HepG2 (cell line): ENCODE measurements around the gene FAM234B. TPM values are rescaled to one million over a fixed set of nuclear protein-coding genes. Genes with fewer than 3 reads are reported as not detected.

Source experiments
- CBFB ChIP-seq: sonication (generic); formaldehyde crosslinking; IDR thresholded peaks from 2 replicates; pipeline ENCODE4 v1.4.0; 2020; ENCODE audit warnings: missing genetic modification reagents
- FOSL1 ChIP-seq: sonication (generic); formaldehyde crosslinking; IDR thresholded peaks from 2 replicates; pipeline ENCODE4 v1.9.0; 2021; ENCODE audit warnings: missing genetic modification reagents, borderline replicate concordance
- HOXA3 ChIP-seq: sonication (generic); formaldehyde crosslinking; IDR thresholded peaks from 2 replicates; pipeline ENCODE4 v1.5.0; 2020; ENCODE audit warnings: missing genetic modification reagents
- KDM5B ChIP-seq: sonication (generic); formaldehyde crosslinking; IDR thresholded peaks from 2 replicates; pipeline ENCODE4 v1.4.0; 2020; ENCODE audit warnings: missing genetic modification reagents, mild to moderate bottlenecking, borderline replicate concordance
- KDM6A ChIP-seq: IDR thresholded peaks from 2 replicates; pipeline ENCODE4 v1.6.1; 2016; ENCODE audit warnings: low read depth
- NFYC ChIP-seq: IDR thresholded peaks from 2 replicates; pipeline ENCODE4 v1.6.1; 2016; ENCODE audit warnings: missing genetic modification reagents, missing compliant biosample characterization
- RORA ChIP-seq: sonication (generic); formaldehyde crosslinking; IDR thresholded peaks from 2 replicates; pipeline ENCODE4 v1.5.0; 2020; ENCODE audit warnings: mild to moderate bottlenecking, missing genetic modification reagents, moderate library complexity
- SMYD3 ChIP-seq: sonication (generic); formaldehyde crosslinking; IDR thresholded peaks from 2 replicates; pipeline ENCODE4 v1.8.1; 2023; ENCODE audit warnings: mild to moderate bottlenecking, missing genetic modification reagents
- ZFP62 ChIP-seq: sonication (generic); formaldehyde crosslinking; IDR thresholded peaks from 2 replicates; pipeline ENCODE4 v1.4.0; 2020; ENCODE audit warnings: missing genetic modification reagents
- ZIK1 ChIP-seq: sonication (generic); formaldehyde crosslinking; IDR thresholded peaks from 2 replicates; pipeline ENCODE4 v1.5.0; 2020; ENCODE audit warnings: mild to moderate bottlenecking, low read depth, missing genetic modification reagents, borderline replicate concordance
- ZNF530 ChIP-seq: sonication (generic); formaldehyde crosslinking; IDR thresholded peaks from 2 replicates; pipeline ENCODE4 v1.5.0; 2020; ENCODE audit warnings: low read depth, mild to moderate bottlenecking, missing genetic modification reagents
- ZNF629 ChIP-seq: sonication (generic); formaldehyde crosslinking; conservative IDR thresholded peaks from 2 replicates; pipeline ENCODE4 v1.5.0; 2020; ENCODE audit warnings: missing genetic modification reagents
- ZNF670 ChIP-seq: sonication (generic); formaldehyde crosslinking; IDR thresholded peaks from 2 replicates; pipeline ENCODE4 v1.8.0; 2022; ENCODE audit warnings: mild to moderate bottlenecking, missing genetic modification reagents, borderline replicate concordance
- polyA plus RNA-seq, 8 experiments: library from polyadenylated mRNA; depleted of rRNA in 3 of 8; stranded (reverse) in 7 of 8; unstranded in 1 of 8; fragments of >200 nt; fragmentation: Illumina TruSeq in 4 of 8; extraction: Trizol in 4 of 8; gene quantifications; 2 replicates each; pipeline versions ENCODE4 v1.2.1 to v1.2.3, GENCODE V29; 2011 to 2016; ENCODE audit warnings: low read depth in 4 of 8, missing spikeins in 1 of 8, mixed read lengths in 1 of 8; ENCODE audit not compliant: insufficient read depth in 1 of 8
- total RNA-seq, 5 experiments: library from RNA; depleted of rRNA; stranded (reverse); fragments of >200 nt; fragmentation: Illumina TruSeq; extraction: Trizol; gene quantifications; 2 replicates each; pipeline ENCODE4 v1.2.3, GENCODE V29; 2016; ENCODE audit warnings: low read depth in 1 of 5
- TF ChIP-seq, protein P1 (sequence below): sonication (generic); formaldehyde crosslinking; IDR thresholded peaks from 2 replicates; pipeline ENCODE4 v1.4.0; 2020; ENCODE audit warnings: missing genetic modification reagents, borderline replicate concordance
- TF ChIP-seq, protein P2 (sequence below): sonication (generic); formaldehyde crosslinking; IDR thresholded peaks from 2 replicates; pipeline ENCODE4 v1.5.1; 2020; ENCODE audit warnings: missing genetic modification reagents, mild to moderate bottlenecking, borderline replicate concordance
- TF ChIP-seq, protein P3 (sequence below): sonication (generic); formaldehyde crosslinking; IDR thresholded peaks from 2 replicates; pipeline ENCODE4 v1.4.0; 2020; ENCODE audit warnings: missing genetic modification reagents
- TF ChIP-seq, protein P4 (sequence below): sonication (generic); formaldehyde crosslinking; conservative IDR thresholded peaks from 2 replicates; pipeline ENCODE4 v1.4.0; 2020; ENCODE audit warnings: missing genetic modification reagents
- TF ChIP-seq, protein P5 (sequence below): sonication (generic); formaldehyde crosslinking; IDR thresholded peaks from 2 replicates; pipeline ENCODE4 v1.9.0; 2021; ENCODE audit warnings: missing genetic modification reagents, borderline replicate concordance
- TF ChIP-seq, protein P6 (sequence below): sonication (generic); formaldehyde crosslinking; IDR thresholded peaks from 2 replicates; pipeline ENCODE4 v1.4.0; 2020; ENCODE audit warnings: missing genetic modification reagents

FAM234B gene
- total and polyA plus RNA-seq, 2 of the 13 experiments (the other 11 are each of a cell fraction or from before 2014, with no cell fraction given): 7.8 to 13.8 TPM

DNA sequence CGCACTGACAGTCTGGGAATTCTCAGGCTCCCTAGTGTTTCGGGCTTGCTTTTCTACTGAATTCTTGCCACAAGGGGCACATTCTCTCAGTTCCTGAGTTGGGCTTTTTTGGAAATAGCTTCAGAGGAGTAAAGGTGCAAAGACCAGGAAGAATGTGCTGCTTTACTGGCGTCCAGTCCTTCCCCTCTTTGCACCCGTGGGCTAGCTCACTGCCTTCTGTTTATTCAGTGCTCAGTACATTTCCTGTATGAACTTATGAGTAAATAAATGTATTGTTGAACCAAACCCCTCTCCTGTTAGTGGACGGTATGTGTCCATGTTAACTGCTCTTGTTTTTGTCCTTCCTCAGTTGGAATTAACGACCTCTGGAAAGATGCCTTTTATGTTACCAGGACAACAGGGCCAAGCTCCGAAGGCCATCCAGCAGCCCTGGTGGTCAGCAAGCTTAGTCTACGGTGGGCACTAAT, 35.3 kb downstream of the FAM234B start (continued):
- TF ChIP-seq, protein P1, sequence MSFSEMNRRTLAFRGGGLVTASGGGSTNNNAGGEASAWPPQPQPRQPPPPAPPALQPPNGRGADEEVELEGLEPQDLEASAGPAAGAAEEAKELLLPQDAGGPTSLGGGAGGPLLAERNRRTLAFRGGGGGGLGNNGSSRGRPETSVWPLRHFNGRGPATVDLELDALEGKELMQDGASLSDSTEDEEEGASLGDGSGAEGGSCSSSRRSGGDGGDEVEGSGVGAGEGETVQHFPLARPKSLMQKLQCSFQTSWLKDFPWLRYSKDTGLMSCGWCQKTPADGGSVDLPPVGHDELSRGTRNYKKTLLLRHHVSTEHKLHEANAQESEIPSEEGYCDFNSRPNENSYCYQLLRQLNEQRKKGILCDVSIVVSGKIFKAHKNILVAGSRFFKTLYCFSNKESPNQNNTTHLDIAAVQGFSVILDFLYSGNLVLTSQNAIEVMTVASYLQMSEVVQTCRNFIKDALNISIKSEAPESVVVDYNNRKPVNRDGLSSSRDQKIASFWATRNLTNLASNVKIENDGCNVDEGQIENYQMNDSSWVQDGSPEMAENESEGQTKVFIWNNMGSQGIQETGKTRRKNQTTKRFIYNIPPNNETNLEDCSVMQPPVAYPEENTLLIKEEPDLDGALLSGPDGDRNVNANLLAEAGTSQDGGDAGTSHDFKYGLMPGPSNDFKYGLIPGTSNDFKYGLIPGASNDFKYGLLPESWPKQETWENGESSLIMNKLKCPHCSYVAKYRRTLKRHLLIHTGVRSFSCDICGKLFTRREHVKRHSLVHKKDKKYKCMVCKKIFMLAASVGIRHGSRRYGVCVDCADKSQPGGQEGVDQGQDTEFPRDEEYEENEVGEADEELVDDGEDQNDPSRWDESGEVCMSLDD: no peak
- TF ChIP-seq ZFP62 (CRISPR knock-in tag) (no peak), KDM6A (CRISPR knock-in tag) (0 out of 2 replicates have a peak, but pooled peaks have one; percentile 22), ZNF670 (0 out of 2 replicates have a peak, but pooled peaks have one; percentile 39), NFYC (no peak), FOSL1 (CRISPR knock-in tag) (no peak), KDM5B (CRISPR knock-in tag) (no peak), ZNF629 (CRISPR knock-in tag) (no peak; the same call in 1 of the 2 replicates), HOXA3 (CRISPR knock-in tag) (peak; percentile 59), CBFB (CRISPR knock-in tag) (no peak), ZNF530 (CRISPR knock-in tag) (no peak), SMYD3 (CRISPR knock-in tag) (0 out of 2 replicates have a peak, but pooled peaks have one; percentile 59), ZIK1 (CRISPR knock-in tag) (no peak), RORA (no peak)
- TF ChIP-seq, protein P2, sequence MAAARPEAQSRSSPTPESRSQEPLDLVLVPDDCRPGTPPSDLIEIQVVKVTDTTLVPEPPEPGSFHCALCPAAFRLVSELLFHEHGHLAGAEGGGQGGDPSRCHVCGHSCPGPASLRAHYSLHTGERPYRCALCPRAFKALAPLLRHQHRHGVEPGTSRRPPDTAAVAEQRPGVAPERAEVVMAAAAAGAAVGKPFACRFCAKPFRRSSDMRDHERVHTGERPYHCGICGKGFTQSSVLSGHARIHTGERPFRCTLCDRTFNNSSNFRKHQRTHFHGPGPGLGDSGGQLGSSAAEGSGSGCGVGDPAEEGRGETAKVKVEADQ (CRISPR knock-in tag): no peak
- TF ChIP-seq, protein P3, sequence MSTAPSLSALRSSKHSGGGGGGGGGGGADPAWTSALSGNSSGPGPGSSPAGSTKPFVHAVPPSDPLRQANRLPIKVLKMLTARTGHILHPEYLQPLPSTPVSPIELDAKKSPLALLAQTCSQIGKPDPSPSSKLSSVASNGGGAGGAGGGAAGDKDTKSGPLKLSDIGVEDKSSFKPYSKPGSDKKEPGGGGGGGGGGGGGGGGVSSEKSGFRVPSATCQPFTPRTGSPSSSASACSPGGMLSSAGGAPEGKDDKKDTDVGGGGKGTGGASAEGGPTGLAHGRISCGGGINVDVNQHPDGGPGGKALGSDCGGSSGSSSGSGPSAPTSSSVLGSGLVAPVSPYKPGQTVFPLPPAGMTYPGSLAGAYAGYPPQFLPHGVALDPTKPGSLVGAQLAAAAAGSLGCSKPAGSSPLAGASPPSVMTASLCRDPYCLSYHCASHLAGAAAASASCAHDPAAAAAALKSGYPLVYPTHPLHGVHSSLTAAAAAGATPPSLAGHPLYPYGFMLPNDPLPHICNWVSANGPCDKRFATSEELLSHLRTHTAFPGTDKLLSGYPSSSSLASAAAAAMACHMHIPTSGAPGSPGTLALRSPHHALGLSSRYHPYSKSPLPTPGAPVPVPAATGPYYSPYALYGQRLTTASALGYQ (CRISPR knock-in tag): no peak
- TF ChIP-seq, protein P4, sequence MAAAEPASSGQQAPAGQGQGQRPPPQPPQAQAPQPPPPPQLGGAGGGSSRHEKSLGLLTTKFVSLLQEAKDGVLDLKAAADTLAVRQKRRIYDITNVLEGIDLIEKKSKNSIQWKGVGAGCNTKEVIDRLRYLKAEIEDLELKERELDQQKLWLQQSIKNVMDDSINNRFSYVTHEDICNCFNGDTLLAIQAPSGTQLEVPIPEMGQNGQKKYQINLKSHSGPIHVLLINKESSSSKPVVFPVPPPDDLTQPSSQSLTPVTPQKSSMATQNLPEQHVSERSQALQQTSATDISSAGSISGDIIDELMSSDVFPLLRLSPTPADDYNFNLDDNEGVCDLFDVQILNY (CRISPR knock-in tag): no peak
- TF ChIP-seq, protein P5, sequence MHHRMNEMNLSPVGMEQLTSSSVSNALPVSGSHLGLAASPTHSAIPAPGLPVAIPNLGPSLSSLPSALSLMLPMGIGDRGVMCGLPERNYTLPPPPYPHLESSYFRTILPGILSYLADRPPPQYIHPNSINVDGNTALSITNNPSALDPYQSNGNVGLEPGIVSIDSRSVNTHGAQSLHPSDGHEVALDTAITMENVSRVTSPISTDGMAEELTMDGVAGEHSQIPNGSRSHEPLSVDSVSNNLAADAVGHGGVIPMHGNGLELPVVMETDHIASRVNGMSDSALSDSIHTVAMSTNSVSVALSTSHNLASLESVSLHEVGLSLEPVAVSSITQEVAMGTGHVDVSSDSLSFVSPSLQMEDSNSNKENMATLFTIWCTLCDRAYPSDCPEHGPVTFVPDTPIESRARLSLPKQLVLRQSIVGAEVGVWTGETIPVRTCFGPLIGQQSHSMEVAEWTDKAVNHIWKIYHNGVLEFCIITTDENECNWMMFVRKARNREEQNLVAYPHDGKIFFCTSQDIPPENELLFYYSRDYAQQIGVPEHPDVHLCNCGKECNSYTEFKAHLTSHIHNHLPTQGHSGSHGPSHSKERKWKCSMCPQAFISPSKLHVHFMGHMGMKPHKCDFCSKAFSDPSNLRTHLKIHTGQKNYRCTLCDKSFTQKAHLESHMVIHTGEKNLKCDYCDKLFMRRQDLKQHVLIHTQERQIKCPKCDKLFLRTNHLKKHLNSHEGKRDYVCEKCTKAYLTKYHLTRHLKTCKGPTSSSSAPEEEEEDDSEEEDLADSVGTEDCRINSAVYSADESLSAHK (CRISPR knock-in tag): no peak
- TF ChIP-seq, protein P6, sequence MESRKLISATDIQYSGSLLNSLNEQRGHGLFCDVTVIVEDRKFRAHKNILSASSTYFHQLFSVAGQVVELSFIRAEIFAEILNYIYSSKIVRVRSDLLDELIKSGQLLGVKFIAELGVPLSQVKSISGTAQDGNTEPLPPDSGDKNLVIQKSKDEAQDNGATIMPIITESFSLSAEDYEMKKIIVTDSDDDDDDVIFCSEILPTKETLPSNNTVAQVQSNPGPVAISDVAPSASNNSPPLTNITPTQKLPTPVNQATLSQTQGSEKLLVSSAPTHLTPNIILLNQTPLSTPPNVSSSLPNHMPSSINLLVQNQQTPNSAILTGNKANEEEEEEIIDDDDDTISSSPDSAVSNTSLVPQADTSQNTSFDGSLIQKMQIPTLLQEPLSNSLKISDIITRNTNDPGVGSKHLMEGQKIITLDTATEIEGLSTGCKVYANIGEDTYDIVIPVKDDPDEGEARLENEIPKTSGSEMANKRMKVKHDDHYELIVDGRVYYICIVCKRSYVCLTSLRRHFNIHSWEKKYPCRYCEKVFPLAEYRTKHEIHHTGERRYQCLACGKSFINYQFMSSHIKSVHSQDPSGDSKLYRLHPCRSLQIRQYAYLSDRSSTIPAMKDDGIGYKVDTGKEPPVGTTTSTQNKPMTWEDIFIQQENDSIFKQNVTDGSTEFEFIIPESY (CRISPR knock-in tag): peak; percentile 18; the same call in 1 of the 2 replicates
